HEK293T (cell line): ENCODE results near the gene TET2.

ENCODE experiments used
- CTCF ChIA-PET: fragments of 350-600 bp; formaldehyde crosslinking; extraction: SDS; loops from one replicate; lab custom pipeline; 2021; ENCODE audit warnings: antibody characterized with exemption, inconsistent platforms; lab: Yijun Ruan, JAX
- POLR2A ChIA-PET: fragments of 350-600 bp; formaldehyde crosslinking; extraction: SDS; loops from one replicate; lab custom pipeline; 2020; ENCODE audit warnings: antibody characterized with exemption, inconsistent platforms; lab: Yijun Ruan, JAX
- DNase-seq: peaks from one replicate; pipeline ENCODE4 v3.0.0; 2012; ENCODE audit warnings: mixed read lengths; ENCODE audit errors: extremely low spot score
- ARNT ChIP-seq: fragments of 450-650 bp; IDR thresholded peaks from 2 replicates; pipeline ENCODE4 v1.6.1; 2017; ENCODE audit warnings: mild to moderate bottlenecking
- BHLHE40 ChIP-seq: fragments of 450-650 bp; IDR thresholded peaks from 2 replicates; pipeline ENCODE4 v1.6.1; 2016; ENCODE audit warnings: mild to moderate bottlenecking, moderate library complexity, borderline replicate concordance
- CTBP1 ChIP-seq: fragments of 450-650 bp; IDR thresholded peaks from 2 replicates; pipeline ENCODE4 v1.6.1; 2016; ENCODE audit warnings: borderline replicate concordance
- ELF4 ChIP-seq: fragments of 450-650 bp; IDR thresholded peaks from 2 replicates; pipeline ENCODE4 v1.6.1; 2017; ENCODE audit warnings: antibody characterized with exemption
- FOXA1 ChIP-seq: fragments of 450-650 bp; IDR thresholded peaks from 2 replicates; pipeline ENCODE4 v1.6.1; 2016; ENCODE audit warnings: mild to moderate bottlenecking
- FOXK2 ChIP-seq: fragments of 450-650 bp; IDR thresholded peaks from 2 replicates; pipeline ENCODE4 v1.6.1; 2016; ENCODE audit warnings: mild to moderate bottlenecking
- FOXM1 ChIP-seq: fragments of 450-650 bp; IDR thresholded peaks from 2 replicates; pipeline ENCODE4 v1.6.1; 2017; ENCODE audit warnings: mild to moderate bottlenecking, borderline replicate concordance
- HDGF ChIP-seq: fragments of 450-650 bp; IDR thresholded peaks from 2 replicates; pipeline ENCODE4 v1.6.1; 2017; ENCODE audit warnings: antibody characterized with exemption, borderline replicate concordance
- L3MBTL2 ChIP-seq: fragments of 450-650 bp; conservative IDR thresholded peaks from 2 replicates; pipeline ENCODE4 v1.6.1; 2016; ENCODE audit warnings: mild to moderate bottlenecking
- LEF1 ChIP-seq: fragments of 450-650 bp; IDR thresholded peaks from 2 replicates; pipeline ENCODE4 v1.6.1; 2017; ENCODE audit warnings: mild to moderate bottlenecking, borderline replicate concordance
- NFRKB ChIP-seq: fragments of 450-650 bp; IDR thresholded peaks from 2 replicates; pipeline ENCODE4 v1.6.1; 2016; ENCODE audit warnings: mild to moderate bottlenecking, moderate library complexity
- PKNOX1 ChIP-seq: fragments of 450-650 bp; IDR thresholded peaks from 2 replicates; pipeline ENCODE4 v1.6.1; 2016
- SP1 ChIP-seq: fragments of 450-650 bp; IDR thresholded peaks from 2 replicates; pipeline ENCODE4 v1.6.1; 2017
- SUZ12 ChIP-seq: fragments of 450-650 bp; IDR thresholded peaks from 2 replicates; pipeline ENCODE4 v1.6.1; 2016; ENCODE audit warnings: mild to moderate bottlenecking
- TARDBP ChIP-seq: fragments of 450-650 bp; IDR thresholded peaks from 2 replicates; pipeline ENCODE4 v1.6.1; 2016
- ZNF384 ChIP-seq: fragments of 450-650 bp; IDR thresholded peaks from 2 replicates; pipeline ENCODE4 v1.6.1; 2016

The TET2 gene

GRCh38 chr4:105137121-105137875, 9.4 kb upstream of the TET2 start:
- TF ChIP-seq PKNOX1 (no peak), FOXM1 (no peak), SP1 (no peak), BHLHE40 (no peak), TARDBP (no peak), FOXK2 (no peak), LEF1 (no peak), ZNF384 (no peak), CTBP1 (no peak), SUZ12 (no peak), ARNT (no peak), L3MBTL2 (no peak), HDGF (no peak), NFRKB (no peak), FOXA1 (no peak), ELF4 (no peak)
- ChIA-PET CTCF (no interaction called here), POLR2A (no interaction called here)
- no peak for DNase-seq

- ChIA-PET POLR2A (no interaction called here), CTCF (no interaction called here)
- DNase-seq = no peak
Measured at GRCh38 chr4:105139646-105140045, 7.0 kb upstream of the TET2 start.

GRCh38 chr4:105140684-105141490, 5.8 kb upstream of the TET2 start:
- no peak for TF ChIP-seq L3MBTL2
- no peak for TF ChIP-seq ARNT
- TF ChIP-seq FOXM1 = no peak
- TF ChIP-seq SP1 = no peak
- peak; percentile 51; the same call in 1 of the 2 replicates for TF ChIP-seq PKNOX1
- no peak for TF ChIP-seq BHLHE40
- ChIA-PET CTCF (interaction anchor here (1.0 to 1.4 kb wide), 2 partner anchors 333 to 526 kb away, joined by 3 read pairs; partner anchors contain the start of gene PPA2), POLR2A (interaction anchor here (0.6 kb wide), 1 partner anchor 332 kb away, joined by 3 read pairs; no protein-coding TSS in a partner anchor)
- peak; percentile 37 for DNase-seq

More at GRCh38 chr4:105139646-105140045, 7.0 kb upstream of the TET2 start:
- no peak for TF ChIP-seq ARNT
- no peak for TF ChIP-seq HDGF
- no peak for TF ChIP-seq FOXK2
- no peak for TF ChIP-seq TARDBP
- no peak for TF ChIP-seq ZNF384
- no peak for TF ChIP-seq NFRKB
- no peak for TF ChIP-seq LEF1
- TF ChIP-seq L3MBTL2 = no peak
- TF ChIP-seq PKNOX1 = no peak
- TF ChIP-seq BHLHE40 = no peak

DNA sequence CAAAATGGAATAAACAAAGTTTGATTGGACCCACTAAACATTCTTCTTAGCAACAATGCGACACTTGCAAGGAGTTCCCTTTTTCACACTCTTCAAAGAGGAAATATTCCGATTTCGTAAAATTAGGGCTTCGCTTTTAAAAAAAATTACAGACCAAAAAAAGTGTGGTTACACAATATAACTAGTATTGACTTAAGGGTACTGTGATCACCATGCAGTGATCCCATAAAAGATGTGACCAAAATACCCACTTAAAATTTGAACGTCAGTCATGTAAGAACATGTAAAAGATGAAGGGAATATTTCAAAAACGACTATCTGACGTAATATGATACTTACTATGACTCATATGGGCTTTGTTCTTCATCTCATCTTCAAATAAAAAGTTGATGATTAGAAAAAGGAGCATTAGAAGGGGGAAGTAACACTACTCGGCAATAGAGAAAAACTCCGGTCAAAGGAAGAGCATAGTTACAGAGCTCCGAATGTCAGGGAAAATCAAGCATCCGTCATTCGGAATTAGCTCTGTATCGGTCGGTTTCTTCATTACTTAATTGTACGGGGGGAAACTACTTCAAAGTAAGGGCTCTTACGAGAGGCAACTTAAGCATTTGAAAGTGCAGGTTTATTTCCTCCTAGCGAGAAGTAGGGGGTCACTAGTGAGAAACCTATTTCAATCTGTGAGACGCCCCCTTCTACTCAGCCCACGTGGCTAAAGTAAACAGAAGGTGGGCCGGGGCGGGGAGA, 1.3 kb upstream of the TET2 start:
- ChIA-PET CTCF (no interaction called here), POLR2A (no interaction called here)
- no peak for DNase-seq
- no peak for TF ChIP-seq FOXK2
- peak; percentile 25 for TF ChIP-seq PKNOX1
- no peak for TF ChIP-seq SUZ12
- no peak for TF ChIP-seq NFRKB
- no peak for TF ChIP-seq HDGF
- TF ChIP-seq ARNT = no peak
- TF ChIP-seq CTBP1 = no peak
- no peak for TF ChIP-seq FOXA1
- TF ChIP-seq BHLHE40 = no peak
- TF ChIP-seq LEF1 = 0 out of 2 replicates have a peak, but pooled peaks have one; percentile 48
- TF ChIP-seq SP1 = no peak
- no peak for TF ChIP-seq ELF4
- TF ChIP-seq L3MBTL2 = no peak

- DNase-seq = peak; percentile 10
- ChIA-PET CTCF (no interaction called here), POLR2A (interaction anchor here (2.4 kb wide), 1 partner anchor 328 kb away, joined by 15 read pairs; the partner anchor contains the start of gene PPA2)
- TF ChIP-seq HDGF = no peak
- TF ChIP-seq L3MBTL2 = peak; percentile 65
Measured at GRCh38 chr4:105145903-105146275, 787 bp upstream of the TET2 start.
